ENCODE results near the gene NAV2. TPM values are rescaled to one million over a fixed set of nuclear protein-coding genes. Genes with fewer than 3 reads are reported as not detected.

NAV2 gene
- polyA plus RNA-seq, 1 donor (not counting 4 experiments of a cell fraction or from before 2014, with no cell fraction given): 4.0 TPM

DNA sequence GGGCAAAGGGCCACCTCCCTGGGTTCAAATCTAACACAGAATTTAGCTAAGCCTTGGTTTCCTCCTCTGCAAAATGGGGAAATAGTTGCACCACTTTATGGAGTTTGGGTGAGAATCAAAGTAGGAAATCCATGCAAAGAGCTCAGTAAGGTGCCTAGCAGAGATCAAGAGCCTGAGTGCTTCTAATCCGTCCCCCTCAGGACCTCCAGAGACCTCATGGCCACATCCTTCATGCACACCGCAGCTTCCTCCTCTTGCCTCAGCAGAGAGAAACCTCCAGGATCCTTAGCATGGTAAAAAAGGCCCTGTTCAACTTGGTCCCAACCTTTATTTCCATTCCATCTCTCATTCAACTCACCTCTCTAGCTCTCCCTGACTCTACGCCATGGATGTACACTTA is 37.8 kb upstream of the NAV2 start:
- no peak for DNase-seq (ENCODE audit: low read depth, low spot score)
- TF ChIP-seq, protein P1, sequence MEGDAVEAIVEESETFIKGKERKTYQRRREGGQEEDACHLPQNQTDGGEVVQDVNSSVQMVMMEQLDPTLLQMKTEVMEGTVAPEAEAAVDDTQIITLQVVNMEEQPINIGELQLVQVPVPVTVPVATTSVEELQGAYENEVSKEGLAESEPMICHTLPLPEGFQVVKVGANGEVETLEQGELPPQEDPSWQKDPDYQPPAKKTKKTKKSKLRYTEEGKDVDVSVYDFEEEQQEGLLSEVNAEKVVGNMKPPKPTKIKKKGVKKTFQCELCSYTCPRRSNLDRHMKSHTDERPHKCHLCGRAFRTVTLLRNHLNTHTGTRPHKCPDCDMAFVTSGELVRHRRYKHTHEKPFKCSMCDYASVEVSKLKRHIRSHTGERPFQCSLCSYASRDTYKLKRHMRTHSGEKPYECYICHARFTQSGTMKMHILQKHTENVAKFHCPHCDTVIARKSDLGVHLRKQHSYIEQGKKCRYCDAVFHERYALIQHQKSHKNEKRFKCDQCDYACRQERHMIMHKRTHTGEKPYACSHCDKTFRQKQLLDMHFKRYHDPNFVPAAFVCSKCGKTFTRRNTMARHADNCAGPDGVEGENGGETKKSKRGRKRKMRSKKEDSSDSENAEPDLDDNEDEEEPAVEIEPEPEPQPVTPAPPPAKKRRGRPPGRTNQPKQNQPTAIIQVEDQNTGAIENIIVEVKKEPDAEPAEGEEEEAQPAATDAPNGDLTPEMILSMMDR (optimal IDR thresholded peaks at IDR 0.05 in 1 of 3, IDR thresholded peaks at IDR 0.05 in 1 of 3, conservative IDR thresholded peaks at IDR 0.05 in 1 of 3; ENCODE audit: extremely low read depth in 1 of 3, insufficient read depth in 2 of 3, low read length in 3 of 3): no peak
- no peak for TF ChIP-seq EZH2 (IDR thresholded peaks at IDR 0.05; ENCODE audit: low read length)
- dilution Hi-C loops (cut with MboI; ENCODE audit: extremely low pct_ligation_motif_present, low sequenced_read_pairs): no loop called here
- peaks cover 12% of the 10 kb centered on the region for H3K4me1 ChIP-seq (ENCODE audit: control insufficient read depth, extremely low read depth, insufficient read depth, low read length)
- H3K36me3 ChIP-seq (ENCODE audit: control insufficient read depth in 2 of 2, extremely low read depth in 1 of 2, insufficient read depth in 2 of 2, low read length in 2 of 2): no peaks in the 10 kb centered on the region
- no peak overlapping the region for H3K4me3 ChIP-seq (ENCODE audit: control insufficient read depth in 2 of 3, extremely low read depth in 1 of 3, insufficient read depth in 2 of 3, low read depth in 1 of 3, low read length in 3 of 3)
- H4K20me1 ChIP-seq (ENCODE audit: control insufficient read depth, extremely low read depth, insufficient read depth, low read length): no peaks in the 10 kb centered on the region
- H3K9ac ChIP-seq (ENCODE audit: control insufficient read depth, extremely low read depth, insufficient read depth, low read length): no peak overlapping the region
- H3K9me3 ChIP-seq (ENCODE audit: control insufficient read depth, low read depth, low read length): no peaks in the 10 kb centered on the region
- H3K79me2 ChIP-seq (ENCODE audit: control insufficient read depth, insufficient read depth, low read length): no peaks in the 10 kb centered on the region
- no peak overlapping the region for H3K4me2 ChIP-seq (ENCODE audit: control insufficient read depth, extremely low read depth, insufficient read depth, low read depth, low read length)
- no peak overlapping the region for H2AFZ ChIP-seq (ENCODE audit: control insufficient read depth, low read length)
- H3K27me3 ChIP-seq (ENCODE audit: control insufficient read depth, extremely low read depth, insufficient read depth, low read length): no peaks in the 10 kb centered on the region
- H3K27ac ChIP-seq (ENCODE audit: control insufficient read depth, insufficient read depth, low read length): no peak overlapping the region
- H3K9me1 ChIP-seq (ENCODE audit: control insufficient read depth, extremely low read depth, insufficient read depth, low read length): no peaks in the 10 kb centered on the region
- no peak for FAIRE-seq

DNA sequence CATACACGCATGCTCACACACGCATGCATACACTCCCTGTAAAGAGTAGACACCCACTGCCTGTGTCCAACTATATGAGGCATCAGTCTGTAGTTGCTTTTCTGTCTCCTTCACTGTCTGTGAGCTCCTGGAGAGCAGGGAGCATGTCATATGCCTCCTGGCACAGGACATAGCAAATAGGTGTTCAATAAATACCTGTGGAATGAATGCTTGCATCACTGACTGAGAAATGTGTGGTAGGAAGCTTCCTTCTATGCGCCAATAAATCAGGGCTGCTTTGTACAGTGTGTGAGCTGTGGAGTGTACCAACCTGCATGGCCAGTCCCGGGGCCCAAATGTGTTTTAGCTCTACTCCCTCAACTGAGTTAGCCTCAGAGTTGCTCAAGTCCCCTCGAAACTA is 37.2 kb upstream of the NAV2 start:
- Histone ChIP-seq H3K9ac (ENCODE audit: control insufficient read depth, extremely low read depth, insufficient read depth, low read length) (no peak overlapping the region), H3K4me3 (ENCODE audit: control insufficient read depth in 2 of 3, extremely low read depth in 1 of 3, insufficient read depth in 2 of 3, low read depth in 1 of 3, low read length in 3 of 3) (no peak overlapping the region), H3K4me1 (ENCODE audit: control insufficient read depth, extremely low read depth, insufficient read depth, low read length) (peaks cover 18% of the 10 kb centered on the region), H3K79me2 (ENCODE audit: control insufficient read depth, insufficient read depth, low read length) (no peaks in the 10 kb centered on the region), H2AFZ (ENCODE audit: control insufficient read depth, low read length) (no peak overlapping the region), H3K9me3 (ENCODE audit: control insufficient read depth, low read depth, low read length) (no peaks in the 10 kb centered on the region), H3K27me3 (ENCODE audit: control insufficient read depth, extremely low read depth, insufficient read depth, low read length) (no peaks in the 10 kb centered on the region), H3K27ac (ENCODE audit: control insufficient read depth, insufficient read depth, low read length) (no peak overlapping the region), H3K36me3 (ENCODE audit: control insufficient read depth in 2 of 2, extremely low read depth in 1 of 2, insufficient read depth in 2 of 2, low read length in 2 of 2) (no peaks in the 10 kb centered on the region), H3K9me1 (ENCODE audit: control insufficient read depth, extremely low read depth, insufficient read depth, low read length) (no peaks in the 10 kb centered on the region), H3K4me2 (ENCODE audit: control insufficient read depth, extremely low read depth, insufficient read depth, low read depth, low read length) (no peak overlapping the region), H4K20me1 (ENCODE audit: control insufficient read depth, extremely low read depth, insufficient read depth, low read length) (no peaks in the 10 kb centered on the region)
- no peak for TF ChIP-seq EZH2 (IDR thresholded peaks at IDR 0.05; ENCODE audit: low read length)
- TF ChIP-seq, protein P1 (optimal IDR thresholded peaks at IDR 0.05 in 1 of 3, IDR thresholded peaks at IDR 0.05 in 1 of 3, conservative IDR thresholded peaks at IDR 0.05 in 1 of 3; ENCODE audit: extremely low read depth in 1 of 3, insufficient read depth in 2 of 3, low read length in 3 of 3): no peak
- DNase-seq (ENCODE audit: low read depth, low spot score) (no peak), FAIRE-seq (no peak)
- dilution Hi-C loops (cut with MboI; ENCODE audit: extremely low pct_ligation_motif_present, low sequenced_read_pairs): no loop called here
